HG03571 (cell line): ENCODE results near the gene PTPRR.

Source experiments
- ATAC-seq: cut with Tn5 transposase; IDR thresholded peaks from one replicate; pipeline ENCODE4 v1.9.1; 2021; ENCODE audit not compliant: unreplicated experiment

Gene PTPRR

GRCh38 chr12:70806043-70806442, 114.5 kb downstream of the PTPRR start:
- no peak for ATAC-seq

- ATAC-seq, result no peak
Measured at GRCh38 chr12:70798016-70798783, 122.3 kb downstream of the PTPRR start.

- ATAC-seq, result no peak
Measured at GRCh38 chr12:70796989-70797388, 123.5 kb downstream of the PTPRR start.

GRCh38 chr12:70795608-70796007, 124.9 kb downstream of the PTPRR start:
- ATAC-seq, result no peak

GRCh38 chr12:70794131-70794530, 126.4 kb downstream of the PTPRR start:
- ATAC-seq, result no peak

GRCh38 chr12:70788774-70789173, 131.8 kb downstream of the PTPRR start:
- ATAC-seq, result no peak

GRCh38 chr12:70787612-70788011, 132.9 kb downstream of the PTPRR start:
- no peak for ATAC-seq

GRCh38 chr12:70785896-70786295, 134.6 kb downstream of the PTPRR start:
- no peak for ATAC-seq

GRCh38 chr12:70784042-70784668, 136.4 kb downstream of the PTPRR start:
- no peak for ATAC-seq

- no peak for ATAC-seq
Measured at GRCh38 chr12:70783455-70783854, 137.1 kb downstream of the PTPRR start.

- ATAC-seq, result no peak
Measured at GRCh38 chr12:70779250-70779649, 141.3 kb downstream of the PTPRR start.

- ATAC-seq, result no peak
Measured at GRCh38 chr12:70774055-70774454, 146.5 kb downstream of the PTPRR start.

GRCh38 chr12:70772836-70773235, 147.7 kb downstream of the PTPRR start:
- ATAC-seq, result no peak

- no peak for ATAC-seq
Measured at GRCh38 chr12:70771581-70771980, 149.0 kb downstream of the PTPRR start.

GRCh38 chr12:70763666-70764065, 156.9 kb downstream of the PTPRR start:
- no peak for ATAC-seq

- no peak for ATAC-seq
Measured at GRCh38 chr12:70762000-70762399, 158.5 kb downstream of the PTPRR start.

- no peak for ATAC-seq
Measured at GRCh38 chr12:70759161-70759918, 161.2 kb downstream of the PTPRR start.

GRCh38 chr12:70758494-70758845, 162.1 kb downstream of the PTPRR start:
- no peak for ATAC-seq

GRCh38 chr12:70757830-70758493, 162.6 kb downstream of the PTPRR start:
- no peak for ATAC-seq

GRCh38 chr12:70756791-70757190, 163.7 kb downstream of the PTPRR start:
- no peak for ATAC-seq

- ATAC-seq, result no peak
Measured at GRCh38 chr12:70756118-70756517, 164.4 kb downstream of the PTPRR start.
